Measurements from ENCODE around the gene SLX4IP. TPM values are rescaled to one million over a fixed set of nuclear protein-coding genes. Genes with fewer than 3 reads are reported as not detected.
A peak's percentile ranks its signal among the peaks of the same experiment; 100 is the strongest.

The SLX4IP gene
- total RNA-seq, 4 donors from 2014 or later, result 3.4 to 6.3 (median 3.9) TPM

DNA sequence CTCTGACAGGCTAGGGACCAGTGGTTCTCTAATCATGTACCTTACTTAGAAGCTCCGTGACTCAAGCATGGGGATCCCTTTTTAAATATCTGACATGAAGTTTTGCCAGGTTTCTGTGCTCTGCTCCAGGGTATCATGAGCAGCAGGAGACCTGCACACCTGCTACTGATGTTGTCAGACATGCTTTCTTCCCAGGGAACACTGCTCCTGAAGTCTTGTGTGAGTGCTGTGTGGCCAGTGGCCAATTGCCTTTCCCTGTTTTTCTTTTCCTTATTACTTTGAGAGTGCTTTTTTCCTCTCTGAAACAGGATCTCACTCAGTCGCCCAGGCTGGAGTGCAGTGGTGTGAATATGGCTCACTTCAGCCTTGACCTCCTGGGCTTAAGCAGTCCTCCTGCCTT lies 26.4 kb downstream of the SLX4IP start:
- no peak for TF ChIP-seq POLR2A (IDR thresholded peaks at IDR 0.05)
- TF ChIP-seq, protein P1, sequence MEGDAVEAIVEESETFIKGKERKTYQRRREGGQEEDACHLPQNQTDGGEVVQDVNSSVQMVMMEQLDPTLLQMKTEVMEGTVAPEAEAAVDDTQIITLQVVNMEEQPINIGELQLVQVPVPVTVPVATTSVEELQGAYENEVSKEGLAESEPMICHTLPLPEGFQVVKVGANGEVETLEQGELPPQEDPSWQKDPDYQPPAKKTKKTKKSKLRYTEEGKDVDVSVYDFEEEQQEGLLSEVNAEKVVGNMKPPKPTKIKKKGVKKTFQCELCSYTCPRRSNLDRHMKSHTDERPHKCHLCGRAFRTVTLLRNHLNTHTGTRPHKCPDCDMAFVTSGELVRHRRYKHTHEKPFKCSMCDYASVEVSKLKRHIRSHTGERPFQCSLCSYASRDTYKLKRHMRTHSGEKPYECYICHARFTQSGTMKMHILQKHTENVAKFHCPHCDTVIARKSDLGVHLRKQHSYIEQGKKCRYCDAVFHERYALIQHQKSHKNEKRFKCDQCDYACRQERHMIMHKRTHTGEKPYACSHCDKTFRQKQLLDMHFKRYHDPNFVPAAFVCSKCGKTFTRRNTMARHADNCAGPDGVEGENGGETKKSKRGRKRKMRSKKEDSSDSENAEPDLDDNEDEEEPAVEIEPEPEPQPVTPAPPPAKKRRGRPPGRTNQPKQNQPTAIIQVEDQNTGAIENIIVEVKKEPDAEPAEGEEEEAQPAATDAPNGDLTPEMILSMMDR (IDR thresholded peaks at IDR 0.05), result no peak
- H3K36me3 ChIP-seq, result peaks cover 0 to 32% (median 0%) of the 10 kb centered on the region in 3 donors
- peaks cover 0 to 5% (median 5%) of the 10 kb centered on the region in 3 donors for H3K4me1 ChIP-seq
- H3K9me3 ChIP-seq, result peaks cover 0 to 4% (median 4%) of the 10 kb centered on the region in 3 donors
- intact Hi-C loops (cut with DNase I), result no loop called here
- no peak overlapping the region for H3K4me3 ChIP-seq
- 90% methylated on average over 2 of the region's 2 CpGs; no CpG with 5 or more reads in 1 of the 2 donors for WGBS, 2 donors
- no peak for DNase-seq
- H3K27me3 ChIP-seq, result no peaks in the 10 kb centered on the region
- H3K27ac ChIP-seq, result no peak overlapping the region

DNA sequence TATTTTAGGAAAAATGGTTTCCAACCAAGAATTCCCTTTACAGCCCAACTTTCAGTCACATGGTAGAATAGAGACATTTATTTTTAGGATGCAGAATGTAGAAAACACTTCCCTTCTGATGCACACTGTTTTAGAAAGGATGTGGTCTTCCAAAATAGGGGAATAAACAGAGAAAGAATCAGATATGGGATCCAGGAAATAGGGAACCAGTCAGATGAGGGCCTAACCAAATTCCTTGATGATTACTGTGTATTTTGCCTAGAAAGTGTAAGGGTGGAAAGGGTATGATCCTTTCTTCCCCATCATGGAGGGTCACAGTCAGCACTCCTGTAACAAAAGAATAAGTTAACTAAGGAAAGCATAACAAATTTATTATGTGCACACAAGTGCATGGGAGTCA lies 27.4 kb downstream of the SLX4IP start:
- Histone ChIP-seq H3K27ac (no peak overlapping the region), H3K36me3 (peaks cover 0 to 31% (median 0%) of the 10 kb centered on the region in 3 donors), H3K4me1 (peaks cover 0 to 15% (median 6%) of the 10 kb centered on the region in 3 donors), H3K27me3 (no peaks in the 10 kb centered on the region), H3K4me3 (no peak overlapping the region), H3K9me3 (peaks cover 0 to 4% (median 2%) of the 10 kb centered on the region in 3 donors)
- no peak for DNase-seq
- intact Hi-C loops (cut with DNase I), result no loop called here
- TF ChIP-seq POLR2A (IDR thresholded peaks at IDR 0.05), result no peak
- TF ChIP-seq, protein P1 (IDR thresholded peaks at IDR 0.05), result no peak

- H3K9me3 ChIP-seq, result peaks cover 0 to 4% (median 0%) of the 10 kb centered on the region in 3 donors
- H3K27ac ChIP-seq, result no peak overlapping the region
- DNase-seq, result no peak
- H3K4me1 ChIP-seq, result peaks cover 0 to 26% (median 6%) of the 10 kb centered on the region in 3 donors
- intact Hi-C loops (cut with DNase I), result no loop called here
- 54 to 69% methylated on average over 2 of the region's 2 CpGs for WGBS, 2 donors
- no peak for TF ChIP-seq POLR2A (IDR thresholded peaks at IDR 0.05)
- TF ChIP-seq, protein P1 (IDR thresholded peaks at IDR 0.05), result no peak
- peaks cover 0 to 19% (median 0%) of the 10 kb centered on the region in 3 donors for H3K36me3 ChIP-seq
- H3K27me3 ChIP-seq, result no peaks in the 10 kb centered on the region
- H3K4me3 ChIP-seq, result no peak overlapping the region
Measured at GRCh38 chr20:10463622-10464021, 28.5 kb downstream of the SLX4IP start.

- DNase-seq, result no peak
- H3K4me1 ChIP-seq, result peaks cover 0 to 40% (median 11%) of the 10 kb centered on the region in 3 donors
- WGBS, 2 donors, result 84 to 91% methylated on average over 3 of the region's 3 CpGs
- no peak overlapping the region for H3K4me3 ChIP-seq
- H3K27me3 ChIP-seq, result no peaks in the 10 kb centered on the region
- H3K27ac ChIP-seq, result no peak overlapping the region
- peaks cover 0 to 4% (median 0%) of the 10 kb centered on the region in 3 donors for H3K9me3 ChIP-seq
- H3K36me3 ChIP-seq, result peaks cover 0 to 10% (median 0%) of the 10 kb centered on the region in 3 donors
- intact Hi-C loops (cut with DNase I), result no loop called here
- no peak for TF ChIP-seq POLR2A (IDR thresholded peaks at IDR 0.05)
- TF ChIP-seq, protein P1 (IDR thresholded peaks at IDR 0.05), result no peak
Measured at GRCh38 chr20:10465135-10465534, 30.0 kb downstream of the SLX4IP start.

DNA sequence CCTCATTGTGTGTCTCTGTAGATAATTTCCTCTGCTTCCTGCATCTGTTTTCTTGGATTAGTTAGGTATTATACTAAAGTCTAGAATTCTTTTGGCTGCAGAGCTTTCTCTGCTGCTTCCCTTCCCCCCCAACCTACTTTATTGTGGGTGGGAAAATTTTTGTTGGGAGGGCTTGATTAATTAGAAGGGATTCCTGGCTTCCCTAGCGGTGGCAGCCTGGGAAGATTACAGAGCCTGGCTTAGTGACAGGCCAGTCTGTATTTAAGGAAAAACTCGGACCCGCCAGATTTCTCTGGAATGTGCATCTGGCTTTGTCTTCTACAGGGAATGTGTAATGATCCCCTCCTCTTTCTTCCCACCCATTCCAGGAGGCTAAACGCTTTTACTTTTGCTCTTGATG lies 31.2 kb downstream of the SLX4IP start:
- H3K27me3 ChIP-seq, result no peaks in the 10 kb centered on the region
- H3K4me3 ChIP-seq, result peak overlapping the region in 1 of 4 donors; percentile 13
- TF ChIP-seq POLR2A (IDR thresholded peaks at IDR 0.05), result no peak
- TF ChIP-seq, protein P1 (IDR thresholded peaks at IDR 0.05), result no peak
- 36% methylated on average over 3 to 4 of the region's 4 CpGs for WGBS, 2 donors
- peaks cover 0 to 9% (median 0%) of the 10 kb centered on the region in 3 donors for H3K36me3 ChIP-seq
- H3K4me1 ChIP-seq, result peaks cover 0 to 44% (median 12%) of the 10 kb centered on the region in 3 donors
- H3K9me3 ChIP-seq, result peaks cover 0 to 4% (median 0%) of the 10 kb centered on the region in 3 donors
- intact Hi-C loops (cut with DNase I), result no loop called here
- no peak for DNase-seq
- H3K27ac ChIP-seq, result peak overlapping the region in 3 of 4 donors; percentile 9 to 48 (median 22)

Data from esophagus squamous epithelium (tissue), 5 donors.